Posterior cingulate gyrus (tissue), 11 donors: ENCODE results near the gene OSTN.

Experiments
- DNase-seq, 10 donors: peaks; one replicate each; pipeline versions ENCODE4 v3.0.0 to v3.0.0-alpha.2; 2020 to 2021; ENCODE audit warnings: mixed read lengths in 3 of 10
- intact Hi-C: fragments of 100-400 bp; cut with DNase I; formaldehyde crosslinking; loops from one replicate; pipeline ENCODE4 v1.15.1; 2023

Gene OSTN

GRCh38 chr3:191301017-191301416 is 102.0 kb downstream of the OSTN start:
- no peak for DNase-seq
- intact Hi-C loops = no loop called here

- DNase-seq = no peak
- intact Hi-C loops = no loop called here
These were observed 102.9 kb downstream of the OSTN start for GRCh38 chr3:191301782-191302411.

GRCh38 chr3:191302451-191302850 is 103.4 kb downstream of the OSTN start:
- DNase-seq = no peak
- intact Hi-C loops = no loop called here

- no peak for DNase-seq
- intact Hi-C loops = no loop called here
These were observed 104.6 kb downstream of the OSTN start for GRCh38 chr3:191303596-191303995.

- DNase-seq = no peak
- intact Hi-C loops = no loop called here
These were observed 107.4 kb downstream of the OSTN start for GRCh38 chr3:191306428-191306827.

GRCh38 chr3:191307341-191307740 is 108.3 kb downstream of the OSTN start:
- DNase-seq = no peak

GRCh38 chr3:191313296-191313695 is 114.3 kb downstream of the OSTN start:
- DNase-seq = no peak
- intact Hi-C loops = no loop called here

More at GRCh38 chr3:191307341-191307740, 108.3 kb downstream of the OSTN start:
- intact Hi-C loops = no loop called here

GRCh38 chr3:191314109-191314728 is 115.2 kb downstream of the OSTN start:
- intact Hi-C loops = no loop called here
- DNase-seq = no peak
